NCI-H1092 (cell line): Measurements from ENCODE around the gene VIM.
A peak's percentile ranks its signal among the peaks of the same experiment; 100 is the strongest.
"Not testable (repeated sequence)": the region's sequence is repeated elsewhere in the genome, so short reads cannot be mapped to it uniquely, and the experiment has no call there.

Source experiments
- DNase-seq: peaks from one replicate; lab custom pipeline; 2025; lab: John Stamatoyannopoulos, UW

Gene VIM

GRCh38 chr10:17257466-17258321 is 29.7 kb downstream of the VIM start:
- DNase-seq, result peak; percentile 8

- DNase-seq, result no peak
These were observed 34.5 kb downstream of the VIM start for GRCh38 chr10:17262502-17262901.

- DNase-seq, result no peak
These were observed 35.5 kb downstream of the VIM start for GRCh38 chr10:17263580-17263979.

- DNase-seq, result no peak
These were observed 37.4 kb downstream of the VIM start for GRCh38 chr10:17265468-17265867.

GRCh38 chr10:17266549-17266948 is 38.5 kb downstream of the VIM start:
- not testable (repeated sequence) for DNase-seq

GRCh38 chr10:17272648-17273047 is 44.6 kb downstream of the VIM start:
- no peak for DNase-seq

- no peak for DNase-seq
These were observed 45.4 kb downstream of the VIM start for GRCh38 chr10:17273403-17273802.

GRCh38 chr10:17276756-17277424 is 48.8 kb downstream of the VIM start:
- DNase-seq, result no peak

- no peak for DNase-seq
These were observed 50.7 kb downstream of the VIM start for GRCh38 chr10:17278607-17279240.

- DNase-seq, result no peak
These were observed 54.3 kb downstream of the VIM start for GRCh38 chr10:17282311-17282710.

- DNase-seq, result no peak
These were observed 58.8 kb downstream of the VIM start for GRCh38 chr10:17286562-17287550.
